SHP77 (cell line): ENCODE measurements around the gene EFCAB8.
"Not testable (repeated sequence)": the region's sequence is repeated elsewhere in the genome, so short reads cannot be mapped to it uniquely, and the experiment has no call there.

ENCODE experiments used
- DNase-seq, 2 experiments: peaks; one replicate each; lab custom pipeline; 2025; lab: John Stamatoyannopoulos, UW

Gene EFCAB8

GRCh38 chr20:32957459-32957858 lies 98.7 kb downstream of the EFCAB8 start:
- DNase-seq, result no peak

- no peak for DNase-seq
Observed at GRCh38 chr20:32958574-32958973, 99.9 kb downstream of the EFCAB8 start.

- DNase-seq, result no peak
Observed at GRCh38 chr20:32959351-32960221, 100.9 kb downstream of the EFCAB8 start.

GRCh38 chr20:32960222-32960518 lies 101.4 kb downstream of the EFCAB8 start:
- no peak for DNase-seq

GRCh38 chr20:32960849-32961731 lies 102.4 kb downstream of the EFCAB8 start:
- no peak for DNase-seq

- no peak for DNase-seq
Observed at GRCh38 chr20:32962053-32962452, 103.3 kb downstream of the EFCAB8 start.

- not testable (repeated sequence) for DNase-seq
Observed at GRCh38 chr20:32962646-32963045, 103.9 kb downstream of the EFCAB8 start.

GRCh38 chr20:32963176-32963575 lies 104.5 kb downstream of the EFCAB8 start:
- no peak for DNase-seq

GRCh38 chr20:32964575-32964974 lies 105.9 kb downstream of the EFCAB8 start:
- no peak for DNase-seq

- DNase-seq, result no peak
Observed at GRCh38 chr20:32965115-32965514, 106.4 kb downstream of the EFCAB8 start.

GRCh38 chr20:32965581-32966373 lies 107.1 kb downstream of the EFCAB8 start:
- DNase-seq, result no peak

GRCh38 chr20:32966382-32966781 lies 107.7 kb downstream of the EFCAB8 start:
- no peak for DNase-seq

GRCh38 chr20:32966881-32967781 lies 108.4 kb downstream of the EFCAB8 start:
- DNase-seq, result no peak

GRCh38 chr20:32967961-32968457 lies 109.3 kb downstream of the EFCAB8 start:
- no peak for DNase-seq

GRCh38 chr20:32968478-32969241 lies 109.9 kb downstream of the EFCAB8 start:
- no peak for DNase-seq

- DNase-seq, result no peak
Observed at GRCh38 chr20:32969356-32970114, 110.8 kb downstream of the EFCAB8 start.

GRCh38 chr20:32970115-32970972 lies 111.6 kb downstream of the EFCAB8 start:
- DNase-seq, result no peak

GRCh38 chr20:32970973-32971300 lies 112.2 kb downstream of the EFCAB8 start:
- DNase-seq, result no peak

- DNase-seq, result no peak
Observed at GRCh38 chr20:32971703-32972161, 113.0 kb downstream of the EFCAB8 start.
